Measurements from ENCODE around the gene PLLP.
A peak's percentile ranks its signal among the peaks of the same experiment; 100 is the strongest.

The PLLP gene

DNA sequence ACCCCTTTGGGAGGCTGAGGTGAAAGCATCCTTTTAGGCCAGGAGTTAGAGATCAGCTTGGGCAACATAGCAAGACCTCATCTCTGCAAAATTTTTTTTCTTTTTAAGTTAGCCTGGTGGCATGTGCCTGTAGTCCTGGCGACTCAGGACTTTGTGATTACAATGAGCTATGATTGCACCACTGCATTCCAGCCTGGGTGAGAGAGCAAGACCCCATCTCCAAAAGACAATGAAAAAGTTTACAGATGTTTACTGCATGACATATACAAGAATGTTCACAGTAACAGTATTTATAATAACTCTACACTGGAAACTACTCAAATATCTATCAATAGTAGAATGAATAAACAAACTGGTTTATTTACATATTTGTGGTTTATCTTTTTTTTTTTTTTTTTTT, 41.0 kb upstream of the PLLP start:
- TF ChIP-seq SIN3A (IDR thresholded peaks at IDR 0.05; ENCODE audit: borderline replicate concordance, insufficient read depth, low read length) = no peak
- no peak for TF ChIP-seq FOXP2 (optimal IDR thresholded peaks at IDR 0.05; ENCODE audit: borderline replicate concordance, extremely low read depth, extremely low read length, insufficient read depth)

DNA sequence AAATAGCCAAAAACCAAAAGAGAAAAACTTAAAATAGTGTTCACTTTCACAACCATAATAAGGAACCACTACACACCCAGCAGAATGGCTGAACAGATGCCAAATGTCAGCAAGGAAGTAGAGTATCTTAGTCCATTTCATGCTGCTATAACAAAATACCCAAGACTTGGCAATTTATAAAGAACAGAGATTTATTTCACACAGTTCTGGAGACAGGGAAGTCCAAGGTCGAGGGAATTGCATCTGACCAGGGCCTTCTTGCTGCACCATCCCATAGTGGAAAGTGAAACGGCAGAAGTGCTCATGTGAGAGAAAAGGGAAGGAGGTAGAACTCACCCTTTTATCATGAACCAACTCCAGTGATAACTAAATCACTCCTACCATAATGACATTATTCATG, 40.3 kb upstream of the PLLP start:
- no peak for TF ChIP-seq FOXP2 (optimal IDR thresholded peaks at IDR 0.05; ENCODE audit: borderline replicate concordance, extremely low read depth, extremely low read length, insufficient read depth)
- no peak for TF ChIP-seq SIN3A (IDR thresholded peaks at IDR 0.05; ENCODE audit: borderline replicate concordance, insufficient read depth, low read length)

DNA sequence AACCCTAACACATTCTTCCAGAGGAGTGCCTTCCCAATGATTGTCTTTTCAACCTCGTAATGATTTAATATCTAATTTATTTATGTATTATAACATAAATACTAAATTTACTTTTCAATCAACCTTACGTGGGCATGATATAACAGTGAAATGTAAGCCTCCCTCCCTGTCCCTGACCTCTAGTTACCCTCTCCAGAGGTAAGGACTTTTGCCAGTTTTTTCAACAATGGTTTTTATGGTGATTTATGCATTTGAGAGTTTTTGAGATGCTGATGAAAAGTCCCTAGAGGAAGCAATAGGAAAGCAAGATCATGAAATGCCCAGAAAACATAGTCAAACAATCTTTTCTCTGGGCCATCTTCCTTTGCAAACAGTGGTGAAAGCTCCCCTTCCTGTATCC, 35.2 kb upstream of the PLLP start:
- TF ChIP-seq TAF1 (IDR thresholded peaks at IDR 0.05; ENCODE audit: borderline replicate concordance, insufficient read depth, low read length) = no peak
- TF ChIP-seq, protein P1, sequence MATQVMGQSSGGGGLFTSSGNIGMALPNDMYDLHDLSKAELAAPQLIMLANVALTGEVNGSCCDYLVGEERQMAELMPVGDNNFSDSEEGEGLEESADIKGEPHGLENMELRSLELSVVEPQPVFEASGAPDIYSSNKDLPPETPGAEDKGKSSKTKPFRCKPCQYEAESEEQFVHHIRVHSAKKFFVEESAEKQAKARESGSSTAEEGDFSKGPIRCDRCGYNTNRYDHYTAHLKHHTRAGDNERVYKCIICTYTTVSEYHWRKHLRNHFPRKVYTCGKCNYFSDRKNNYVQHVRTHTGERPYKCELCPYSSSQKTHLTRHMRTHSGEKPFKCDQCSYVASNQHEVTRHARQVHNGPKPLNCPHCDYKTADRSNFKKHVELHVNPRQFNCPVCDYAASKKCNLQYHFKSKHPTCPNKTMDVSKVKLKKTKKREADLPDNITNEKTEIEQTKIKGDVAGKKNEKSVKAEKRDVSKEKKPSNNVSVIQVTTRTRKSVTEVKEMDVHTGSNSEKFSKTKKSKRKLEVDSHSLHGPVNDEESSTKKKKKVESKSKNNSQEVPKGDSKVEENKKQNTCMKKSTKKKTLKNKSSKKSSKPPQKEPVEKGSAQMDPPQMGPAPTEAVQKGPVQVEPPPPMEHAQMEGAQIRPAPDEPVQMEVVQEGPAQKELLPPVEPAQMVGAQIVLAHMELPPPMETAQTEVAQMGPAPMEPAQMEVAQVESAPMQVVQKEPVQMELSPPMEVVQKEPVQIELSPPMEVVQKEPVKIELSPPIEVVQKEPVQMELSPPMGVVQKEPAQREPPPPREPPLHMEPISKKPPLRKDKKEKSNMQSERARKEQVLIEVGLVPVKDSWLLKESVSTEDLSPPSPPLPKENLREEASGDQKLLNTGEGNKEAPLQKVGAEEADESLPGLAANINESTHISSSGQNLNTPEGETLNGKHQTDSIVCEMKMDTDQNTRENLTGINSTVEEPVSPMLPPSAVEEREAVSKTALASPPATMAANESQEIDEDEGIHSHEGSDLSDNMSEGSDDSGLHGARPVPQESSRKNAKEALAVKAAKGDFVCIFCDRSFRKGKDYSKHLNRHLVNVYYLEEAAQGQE (IDR thresholded peaks at IDR 0.05; ENCODE audit: insufficient read depth in 1 of 2, low read depth in 2 of 2, low read length in 2 of 2) = no peak
- TF ChIP-seq SIN3A (IDR thresholded peaks at IDR 0.05; ENCODE audit: borderline replicate concordance, insufficient read depth, low read length) = no peak
- no peak for TF ChIP-seq POLR2AphosphoS5 (IDR thresholded peaks at IDR 0.05; ENCODE audit: low read depth, low read length)
- TF ChIP-seq FOXP2 (optimal IDR thresholded peaks at IDR 0.05; ENCODE audit: borderline replicate concordance, extremely low read depth, extremely low read length, insufficient read depth) = no peak

DNA sequence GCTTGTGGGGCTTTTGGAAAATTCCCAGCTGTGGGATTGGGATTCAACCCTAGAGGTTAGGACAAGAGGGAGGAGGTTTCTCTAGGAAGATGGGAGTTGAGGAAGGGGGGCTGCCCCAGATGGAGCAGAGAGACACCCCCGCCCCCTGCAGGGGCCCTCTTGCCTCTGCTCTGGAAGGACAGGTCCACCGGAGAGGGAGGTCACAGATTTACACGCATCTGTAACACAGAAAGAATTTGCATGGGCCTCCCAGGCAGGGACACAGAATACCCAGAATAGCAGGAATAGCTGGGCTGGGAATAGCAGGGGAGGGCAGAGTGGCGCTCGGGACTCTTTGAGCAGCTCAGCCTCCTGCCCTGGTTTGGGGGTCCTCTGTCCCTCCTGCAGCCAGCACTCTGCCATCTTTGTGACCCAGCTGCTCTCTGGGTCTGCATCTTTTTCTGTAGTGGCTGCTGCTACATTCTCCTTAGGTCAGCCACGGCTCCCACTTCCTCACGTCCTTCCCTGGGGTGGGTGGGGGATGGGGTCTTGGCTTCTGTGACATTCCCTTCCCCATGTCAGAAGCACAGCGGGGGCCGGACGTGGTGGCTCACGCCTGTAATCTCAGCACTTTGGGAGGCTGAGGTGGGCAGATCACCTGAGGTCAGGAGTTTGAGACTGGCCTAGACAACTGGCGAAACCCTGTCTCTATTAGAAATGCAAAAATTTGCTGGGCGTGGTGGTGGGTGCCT, 33.9 kb upstream of the PLLP start:
- no peak for TF ChIP-seq SIN3A (IDR thresholded peaks at IDR 0.05; ENCODE audit: borderline replicate concordance, insufficient read depth, low read length)
- TF ChIP-seq, protein P1 (IDR thresholded peaks at IDR 0.05; ENCODE audit: insufficient read depth in 1 of 2, low read depth in 2 of 2, low read length in 2 of 2) = no peak
- no peak for TF ChIP-seq FOXP2 (optimal IDR thresholded peaks at IDR 0.05; ENCODE audit: borderline replicate concordance, extremely low read depth, extremely low read length, insufficient read depth)
- TF ChIP-seq TAF1 (IDR thresholded peaks at IDR 0.05; ENCODE audit: borderline replicate concordance, insufficient read depth, low read length) = no peak
- TF ChIP-seq POLR2AphosphoS5 (IDR thresholded peaks at IDR 0.05; ENCODE audit: low read depth, low read length) = no peak

DNA sequence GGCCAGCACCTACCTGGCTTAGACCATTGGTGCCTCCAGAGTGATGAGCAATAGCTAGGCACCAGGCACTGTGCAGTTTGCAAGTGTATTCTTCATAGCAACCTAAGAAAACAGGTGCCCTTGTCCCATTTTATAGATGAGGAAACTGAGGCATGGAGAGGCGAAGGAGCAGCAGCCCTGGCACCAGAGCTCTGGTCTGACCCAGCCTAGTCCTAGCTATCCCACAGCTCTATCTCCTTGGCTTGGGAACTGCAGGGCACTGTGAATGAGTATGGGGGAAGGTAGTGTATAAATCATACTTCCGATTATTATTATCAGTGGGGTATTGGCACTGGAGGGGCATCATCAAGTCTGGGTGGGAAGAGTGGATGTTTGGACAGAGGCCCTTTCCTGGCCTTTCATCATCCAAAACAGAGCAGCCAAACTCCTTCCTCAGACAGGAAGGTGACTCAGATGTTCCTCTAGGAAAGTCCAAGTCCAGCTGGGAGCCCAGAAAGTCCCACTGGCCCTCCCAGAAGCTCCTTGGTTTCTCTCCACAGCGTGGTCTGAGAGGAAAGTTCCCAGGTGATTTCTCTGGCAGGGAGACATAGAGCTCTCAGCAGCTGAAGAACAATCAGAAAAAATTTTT, 32.0 kb upstream of the PLLP start:
- TF ChIP-seq FOXP2 (optimal IDR thresholded peaks at IDR 0.05; ENCODE audit: borderline replicate concordance, extremely low read depth, extremely low read length, insufficient read depth) = no peak
- no peak for TF ChIP-seq POLR2AphosphoS5 (IDR thresholded peaks at IDR 0.05; ENCODE audit: low read depth, low read length)
- TF ChIP-seq TAF1 (IDR thresholded peaks at IDR 0.05; ENCODE audit: borderline replicate concordance, insufficient read depth, low read length) = no peak
- TF ChIP-seq SIN3A (IDR thresholded peaks at IDR 0.05; ENCODE audit: borderline replicate concordance, insufficient read depth, low read length) = no peak
- TF ChIP-seq, protein P1 (IDR thresholded peaks at IDR 0.05; ENCODE audit: insufficient read depth in 1 of 2, low read depth in 2 of 2, low read length in 2 of 2) = peak in 1 of 2 experiments; percentile 52; a peak in 1 of 4 replicates

DNA sequence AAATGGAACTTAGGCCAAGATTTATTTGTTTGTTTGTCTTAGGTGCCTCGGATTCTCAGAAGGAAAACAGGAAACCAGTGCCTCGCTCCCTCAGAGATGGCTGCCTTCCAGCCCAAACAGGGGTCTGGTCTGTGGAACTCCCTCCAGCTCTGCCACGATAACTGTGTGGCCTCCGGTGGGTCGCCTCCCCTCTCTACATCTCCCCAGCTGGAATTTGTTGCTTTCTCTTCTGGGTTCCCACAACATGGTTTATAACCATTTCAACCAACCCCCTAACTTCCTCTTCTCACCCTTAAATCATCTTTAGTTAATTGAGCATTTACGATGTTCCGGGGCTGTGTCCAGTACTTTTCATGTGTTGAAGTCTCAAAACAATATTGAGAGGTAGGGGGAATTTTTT, 30.9 kb upstream of the PLLP start:
- peak; percentile 46 for TF ChIP-seq FOXP2 (optimal IDR thresholded peaks at IDR 0.05; ENCODE audit: borderline replicate concordance, extremely low read depth, extremely low read length, insufficient read depth)
- no peak for TF ChIP-seq POLR2AphosphoS5 (IDR thresholded peaks at IDR 0.05; ENCODE audit: low read depth, low read length)

All from PFSK-1 (cell line).